ENCODE results near the gene GHRH. TPM values are rescaled to one million over a fixed set of nuclear protein-coding genes. Genes with fewer than 3 reads are reported as not detected.

Gene GHRH
- polyA plus RNA-seq, 2 of the 4 experiments (the other 2 are of a cell fraction), result not detected

DNA sequence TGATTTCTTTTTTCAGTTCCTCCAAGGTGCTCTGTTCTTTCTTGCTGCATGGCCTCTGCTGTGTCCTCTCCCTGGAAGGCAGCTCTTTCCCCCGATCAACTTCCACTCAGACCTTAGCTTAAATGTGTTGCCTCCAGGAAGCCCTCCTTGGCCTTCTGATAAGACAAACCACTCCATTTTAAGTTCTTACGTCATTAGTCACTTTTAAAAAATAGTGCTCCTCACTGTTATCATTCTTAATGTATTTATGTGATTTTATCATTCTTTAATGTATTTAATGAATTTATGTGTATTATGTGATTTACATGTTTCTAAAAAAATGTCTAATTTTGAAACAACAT, 15.6 kb upstream of the GHRH start:
- ChIA-PET POLR2A (interaction anchor here (1.0 kb wide), 2 partner anchors 13 to 114 kb away, joined by 3 read pairs; no protein-coding TSS in a partner anchor), CTCF (interaction anchor here (1.1 to 12.7 kb wide), 11 partner anchors 8 to 258 kb away, joined by 3 to 104 read pairs (median 4); partner anchors contain the start of gene MANBAL)
- Histone ChIP-seq H3K4me1 (peaks cover 12% of the 10 kb centered on the region), H3K9me3 (no peaks in the 10 kb centered on the region), H3K27ac (peak overlapping the region; percentile 41 to 67; a peak in 5 of 6 replicates), H3K4me2 (peak overlapping the region; percentile 37), H3K4me3 (no peak overlapping the region)
- no peak for FAIRE-seq
- 90% methylated on average over 2 of the region's 2 CpGs for whole genome bisulfite sequencing (ENCODE audit: missing lambda C conversion rate)
- no peak for DNase-seq (ENCODE audit: low read depth in 1 of 2, low spot score in 1 of 2)
- peak; percentile 76 for TF ChIP-seq ZFP36 (IDR thresholded peaks at IDR 0.05; ENCODE audit: borderline replicate concordance, partially characterized antibody)
- no peak for TF ChIP-seq NPAS2 (CRISPR knock-in tag; IDR thresholded peaks at IDR 0.05; ENCODE audit: borderline replicate concordance)
- ATAC-seq, result no peak

DNA sequence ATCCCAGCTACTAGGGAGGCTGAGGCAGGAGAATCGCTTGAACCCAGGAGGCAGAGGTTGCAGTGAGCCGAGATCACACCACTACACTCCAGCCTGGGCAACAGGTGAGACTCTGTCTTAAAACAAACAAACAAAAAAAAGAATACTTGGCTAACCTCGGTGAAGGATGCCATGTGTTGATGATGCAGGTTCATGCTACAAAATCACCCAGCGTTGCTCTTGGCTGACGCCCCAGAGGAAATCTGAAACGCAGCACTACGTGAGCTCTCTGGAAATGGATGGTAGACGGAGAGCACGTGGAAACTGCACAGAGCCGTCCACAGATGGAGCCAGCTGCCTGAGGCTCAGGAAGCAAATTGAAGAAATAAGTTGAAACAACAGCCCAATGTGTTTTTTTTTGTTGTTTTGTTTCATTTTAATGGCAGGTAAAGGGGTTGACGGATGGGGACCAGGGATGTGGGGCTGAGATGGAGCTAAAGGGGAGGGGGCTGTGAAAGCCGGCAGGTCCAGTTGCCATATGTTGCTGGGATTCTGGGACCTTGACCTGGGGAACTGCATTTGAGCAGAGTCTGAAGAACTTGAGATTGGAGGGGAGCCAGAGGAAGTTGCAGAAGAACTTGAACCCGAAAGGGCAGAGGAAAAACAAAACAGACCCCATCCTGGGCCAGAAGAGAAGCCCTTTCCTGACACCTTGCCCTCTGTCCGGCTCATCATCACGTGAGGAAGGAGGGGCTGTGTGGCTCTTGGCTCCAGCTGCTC, 15.1 kb upstream of the GHRH start:
- H3K4me3 ChIP-seq, result no peak overlapping the region
- peak overlapping the region; percentile 41 to 67 for H3K27ac ChIP-seq
- H3K4me2 ChIP-seq, result peak overlapping the region; percentile 37
- DNase-seq (ENCODE audit: low read depth in 1 of 2, low spot score in 1 of 2) (peak in 1 of 2 experiments; percentile 51), FAIRE-seq (no peak), ATAC-seq (peak; percentile 74 to 82; a peak in 4 of 6 replicates)
- no peaks in the 10 kb centered on the region for H3K9me3 ChIP-seq
- ChIA-PET CTCF (interaction anchor here (0.6 to 12.7 kb wide), 18 partner anchors 7 to 1646 kb away, joined by 3 to 104 read pairs (median 4); partner anchors contain the start of gene MANBAL), POLR2A (interaction anchor here (1.0 kb wide), 1 partner anchor 14 kb away, joined by 3 read pairs; no protein-coding TSS in a partner anchor)
- peaks cover 11% of the 10 kb centered on the region for H3K4me1 ChIP-seq
- no peak for TF ChIP-seq HMGXB4 (CRISPR knock-in tag; IDR thresholded peaks at IDR 0.05; ENCODE audit: borderline replicate concordance)
- peak; percentile 41 for TF ChIP-seq SMC3 (IDR thresholded peaks at IDR 0.05)
- TF ChIP-seq, protein P1, sequence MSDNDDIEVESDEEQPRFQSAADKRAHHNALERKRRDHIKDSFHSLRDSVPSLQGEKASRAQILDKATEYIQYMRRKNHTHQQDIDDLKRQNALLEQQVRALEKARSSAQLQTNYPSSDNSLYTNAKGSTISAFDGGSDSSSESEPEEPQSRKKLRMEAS (IDR thresholded peaks at IDR 0.05), result peak; percentile 79
- TF ChIP-seq, protein P2, sequence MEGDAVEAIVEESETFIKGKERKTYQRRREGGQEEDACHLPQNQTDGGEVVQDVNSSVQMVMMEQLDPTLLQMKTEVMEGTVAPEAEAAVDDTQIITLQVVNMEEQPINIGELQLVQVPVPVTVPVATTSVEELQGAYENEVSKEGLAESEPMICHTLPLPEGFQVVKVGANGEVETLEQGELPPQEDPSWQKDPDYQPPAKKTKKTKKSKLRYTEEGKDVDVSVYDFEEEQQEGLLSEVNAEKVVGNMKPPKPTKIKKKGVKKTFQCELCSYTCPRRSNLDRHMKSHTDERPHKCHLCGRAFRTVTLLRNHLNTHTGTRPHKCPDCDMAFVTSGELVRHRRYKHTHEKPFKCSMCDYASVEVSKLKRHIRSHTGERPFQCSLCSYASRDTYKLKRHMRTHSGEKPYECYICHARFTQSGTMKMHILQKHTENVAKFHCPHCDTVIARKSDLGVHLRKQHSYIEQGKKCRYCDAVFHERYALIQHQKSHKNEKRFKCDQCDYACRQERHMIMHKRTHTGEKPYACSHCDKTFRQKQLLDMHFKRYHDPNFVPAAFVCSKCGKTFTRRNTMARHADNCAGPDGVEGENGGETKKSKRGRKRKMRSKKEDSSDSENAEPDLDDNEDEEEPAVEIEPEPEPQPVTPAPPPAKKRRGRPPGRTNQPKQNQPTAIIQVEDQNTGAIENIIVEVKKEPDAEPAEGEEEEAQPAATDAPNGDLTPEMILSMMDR (IDR thresholded peaks at IDR 0.05), result peak; percentile 42
- TF ChIP-seq RAD21 (conservative IDR thresholded peaks at IDR 0.05 in 1 of 2, IDR thresholded peaks at IDR 0.05 in 1 of 2), result peak; percentile 62 to 71
- 54% methylated on average over 15 of the region's 15 CpGs for WGBS (ENCODE audit: missing lambda C conversion rate)

GRCh38 chr20:37274851-37275524, 13.4 kb upstream of the GHRH start:
- no peak overlapping the region for H3K4me2 ChIP-seq
- FAIRE-seq (no peak), ATAC-seq (no peak), DNase-seq (ENCODE audit: low read depth in 1 of 2, low spot score in 1 of 2) (no peak)
- WGBS (ENCODE audit: missing lambda C conversion rate), result 65% methylated on average over 5 of the region's 5 CpGs
- 0 out of 6 replicates have a peak overlapping the region, but pooled peaks of 1 of the 2 experiments have one; percentile 25 for H3K27ac ChIP-seq
- no peak overlapping the region for H3K4me3 ChIP-seq
- CTCF ChIA-PET, result interaction anchor here (2.2 to 4.2 kb wide), 3 partner anchors 10 to 260 kb away, joined by 6 to 36 read pairs (median 29); no protein-coding TSS in a partner anchor
- peaks cover 13% of the 10 kb centered on the region for H3K4me1 ChIP-seq
- TF ChIP-seq CBX8 (IDR thresholded peaks at IDR 0.05), result no peak
- no peak for TF ChIP-seq BCL3 (IDR thresholded peaks at IDR 0.05)
- no peak for TF ChIP-seq HES2 (IDR thresholded peaks at IDR 0.05)
- TF ChIP-seq FOXS1 (CRISPR knock-in tag; IDR thresholded peaks at IDR 0.05), result no peak
- no peak for TF ChIP-seq EHF (CRISPR knock-in tag; IDR thresholded peaks at IDR 0.05)
- TF ChIP-seq HMGXB4 (CRISPR knock-in tag; IDR thresholded peaks at IDR 0.05; ENCODE audit: borderline replicate concordance), result no peak
- no peak for TF ChIP-seq TP53 (CRISPR knock-in tag; IDR thresholded peaks at IDR 0.05)
- no peak for TF ChIP-seq RFX5 (IDR thresholded peaks at IDR 0.05)
- TF ChIP-seq, protein P3, sequence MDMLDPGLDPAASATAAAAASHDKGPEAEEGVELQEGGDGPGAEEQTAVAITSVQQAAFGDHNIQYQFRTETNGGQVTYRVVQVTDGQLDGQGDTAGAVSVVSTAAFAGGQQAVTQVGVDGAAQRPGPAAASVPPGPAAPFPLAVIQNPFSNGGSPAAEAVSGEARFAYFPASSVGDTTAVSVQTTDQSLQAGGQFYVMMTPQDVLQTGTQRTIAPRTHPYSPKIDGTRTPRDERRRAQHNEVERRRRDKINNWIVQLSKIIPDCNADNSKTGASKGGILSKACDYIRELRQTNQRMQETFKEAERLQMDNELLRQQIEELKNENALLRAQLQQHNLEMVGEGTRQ (IDR thresholded peaks at IDR 0.05), result no peak
- no peak for TF ChIP-seq KDM1A (IDR thresholded peaks at IDR 0.05; ENCODE audit: low read depth)
- H3K9me3 ChIP-seq, result no peaks in the 10 kb centered on the region
- POLR2A ChIA-PET, result no interaction called here
